PFSK-1 (cell line): ENCODE data around the gene TANGO2.

Source experiments
- FOXP2 ChIP-seq: optimal IDR thresholded peaks from 2 replicates; pipeline ENCODE3; 2011; ENCODE audit warnings: borderline replicate concordance, control low read depth, inconsistent platforms; ENCODE audit not compliant: insufficient read depth; ENCODE audit errors: extremely low read length, extremely low read depth
- POLR2AphosphoS5 ChIP-seq: IDR thresholded peaks from 2 replicates; pipeline ENCODE4 v1.6.1; 2012; ENCODE audit warnings: low read depth, mild to moderate bottlenecking, control low read depth, low read length, moderate library complexity
- REST ChIP-seq, 2 experiments: IDR thresholded peaks; 2 replicates each; pipeline versions ENCODE4 v1.6.1 to v1.8.0; 2011 to 2012; ENCODE audit warnings: low read depth in 2 of 2, low read length in 2 of 2, control low read depth in 1 of 2, inconsistent platforms in 1 of 2, mild to moderate bottlenecking in 1 of 2, moderate library complexity in 1 of 2; ENCODE audit not compliant: insufficient read depth in 1 of 2
- SIN3A ChIP-seq: IDR thresholded peaks from 2 replicates; pipeline ENCODE4 v1.6.1; 2012; ENCODE audit warnings: mild to moderate bottlenecking, low read length, moderate library complexity, borderline replicate concordance; ENCODE audit not compliant: insufficient read depth
- TAF1 ChIP-seq: IDR thresholded peaks from 2 replicates; pipeline ENCODE4 v1.6.1; 2012; ENCODE audit warnings: low read length, control low read depth, borderline replicate concordance; ENCODE audit not compliant: insufficient read depth

Gene TANGO2

GRCh38 chr22:20035375-20036083 is 14.6 kb downstream of the TANGO2 start:
- no peak for TF ChIP-seq POLR2AphosphoS5
- no peak for TF ChIP-seq SIN3A
- no peak for TF ChIP-seq FOXP2
- no peak for TF ChIP-seq REST (IDR thresholded peaks at IDR 0.05; ENCODE audit: insufficient read depth in 1 of 2, low read depth in 2 of 2, low read length in 2 of 2)
- no peak for TF ChIP-seq TAF1

- TF ChIP-seq POLR2AphosphoS5 (no peak), FOXP2 (no peak), REST (IDR thresholded peaks at IDR 0.05; ENCODE audit: insufficient read depth in 1 of 2, low read depth in 2 of 2, low read length in 2 of 2) (no peak), SIN3A (no peak), TAF1 (no peak)
Measured at GRCh38 chr22:20036084-20036482, 15.2 kb downstream of the TANGO2 start.

- TF ChIP-seq TAF1 (no peak), SIN3A (no peak), REST (IDR thresholded peaks at IDR 0.05; ENCODE audit: insufficient read depth in 1 of 2, low read depth in 2 of 2, low read length in 2 of 2) (no peak), FOXP2 (no peak), POLR2AphosphoS5 (no peak)
Measured at GRCh38 chr22:20036535-20037392, 15.9 kb downstream of the TANGO2 start.

- no peak for TF ChIP-seq SIN3A
- no peak for TF ChIP-seq POLR2AphosphoS5
- TF ChIP-seq REST (IDR thresholded peaks at IDR 0.05; ENCODE audit: insufficient read depth in 1 of 2, low read depth in 2 of 2, low read length in 2 of 2) = no peak
- no peak for TF ChIP-seq TAF1
- TF ChIP-seq FOXP2 = no peak
Measured at GRCh38 chr22:20037419-20037818, 16.5 kb downstream of the TANGO2 start.

- no peak for TF ChIP-seq SIN3A
- TF ChIP-seq TAF1 = no peak
- TF ChIP-seq FOXP2 = no peak
- TF ChIP-seq REST (IDR thresholded peaks at IDR 0.05; ENCODE audit: insufficient read depth in 1 of 2, low read depth in 2 of 2, low read length in 2 of 2) = no peak
- no peak for TF ChIP-seq POLR2AphosphoS5
Measured at GRCh38 chr22:20038574-20038973, 17.7 kb downstream of the TANGO2 start.
